Upper lobe of left lung (tissue), 6 donors: ENCODE results near the gene HKDC1. TPM values are rescaled to one million over a fixed set of nuclear protein-coding genes. Genes with fewer than 3 reads are reported as not detected.
"Not testable (repeated sequence)": the region's sequence is repeated elsewhere in the genome, so short reads cannot be mapped to it uniquely, and the experiment has no call there.

ENCODE experiments used
- ATAC-seq, 2 donors: fragments of 200-7000 bp; cut with Tn5 transposase; one replicate each; pipeline ENCODE4 v1.9.1; 2022; ENCODE audit warnings: mild to moderate bottlenecking in 2 of 2, moderate library complexity in 2 of 2; ENCODE audit not compliant: low FRiP score in 2 of 2
- DNase-seq, 2 donors: peaks; one replicate each; pipeline ENCODE4 v3.0.0-alpha.2; 2019 to 2020
- H3K27ac ChIP-seq, 4 donors: fragments of 200-600 bp; sonication (generic); one replicate each; pipeline ENCODE4 v1.5.1; 2016 to 2019
- H3K27me3 ChIP-seq, 4 donors: fragments of 200-600 bp; sonication (generic); one replicate each; pipeline ENCODE4 v1.5.1; 2017 to 2019
- H3K36me3 ChIP-seq, 4 donors: fragments of 200-600 bp; sonication (generic); one replicate each; pipeline ENCODE4 v1.5.1; 2016 to 2019
- H3K4me1 ChIP-seq, 4 donors: fragments of 200-600 bp; sonication (generic); one replicate each; pipeline ENCODE4 v1.5.1; 2018 to 2019
- H3K4me3 ChIP-seq, 4 donors: fragments of 200-600 bp; sonication (generic); one replicate each; pipeline ENCODE4 v1.5.1; 2017 to 2019; ENCODE audit warnings: mild to moderate bottlenecking in 2 of 4, moderate library complexity in 1 of 4
- H3K9me3 ChIP-seq, 4 donors: fragments of 200-600 bp; sonication (generic); one replicate each; pipeline ENCODE4 v1.5.1; 2018 to 2019
- CTCF ChIP-seq, 6 experiments: fragments of 450-650 bp in 4 of 6; fragments of 200-600 bp in 2 of 6; sonication (generic) in 2 of 6; IDR thresholded peaks; one replicate each; pipeline ENCODE4 v1.5.1; 2016 to 2019; ENCODE audit warnings: antibody characterized with exemption in 6 of 6
- EP300 ChIP-seq, 4 donors: sonication (generic); formaldehyde crosslinking; IDR thresholded peaks; one replicate each; pipeline ENCODE4 v1.5.1; 2017; ENCODE audit warnings: antibody characterized with exemption in 4 of 4, control low read depth in 2 of 4
- POLR2A ChIP-seq, 4 donors: fragments of 450-650 bp; IDR thresholded peaks; one replicate each; pipeline ENCODE4 v1.5.1; 2016 to 2017; ENCODE audit warnings: antibody characterized with exemption in 4 of 4, mild to moderate bottlenecking in 2 of 4
- POLR2AphosphoS5 ChIP-seq, 2 donors: sonication (generic); formaldehyde crosslinking; IDR thresholded peaks; one replicate each; pipeline ENCODE4 v1.5.1; 2017; ENCODE audit warnings: antibody characterized with exemption in 2 of 2
- WGBS, 2 donors: methylation state at CpG; one replicate each; pipeline ENCODE4 v1.1.5; 2017 to 2018; 5-methylcytosine and 5-hydroxymethylcytosine counted together
- total RNA-seq, 6 donors: library from RNA; depleted of rRNA in 4 of 6; stranded (reverse); fragments of >200 nt in 4 of 6; gene quantifications; one replicate each; pipeline versions ENCODE4 v1.1.0 to v1.2.1, GENCODE V29; 2016 to 2021
- donor health status: DM: no; HTN: no; CAD: no; lungs with moderate emphysema.
- donor health status: DM: no; HTN: yes; CAD: no; lungs with severe emphysema.

Gene HKDC1
- total RNA-seq, 6 donors from 2014 or later: 3.2 to 12.6 (median 7.5) TPM

- no peak overlapping the region for H3K27ac ChIP-seq
- no peaks in the 10 kb centered on the region for H3K27me3 ChIP-seq
- H3K4me1 ChIP-seq: no peaks in the 10 kb centered on the region
- no peak for ATAC-seq
- WGBS, 2 donors: 85 to 92% methylated on average over 10 to 14 of the region's 14 CpGs
- H3K4me3 ChIP-seq: no peak overlapping the region
- no peak for DNase-seq
- H3K36me3 ChIP-seq: no peaks in the 10 kb centered on the region
- TF ChIP-seq POLR2A (IDR thresholded peaks at IDR 0.05) (no peak), POLR2AphosphoS5 (IDR thresholded peaks at IDR 0.05) (no peak), EP300 (IDR thresholded peaks at IDR 0.05) (no peak), CTCF (IDR thresholded peaks at IDR 0.05) (no peak)
- no peaks in the 10 kb centered on the region for H3K9me3 ChIP-seq
Observed at GRCh38 chr10:69246581-69247312, 26.6 kb downstream of the HKDC1 start.

DNA sequence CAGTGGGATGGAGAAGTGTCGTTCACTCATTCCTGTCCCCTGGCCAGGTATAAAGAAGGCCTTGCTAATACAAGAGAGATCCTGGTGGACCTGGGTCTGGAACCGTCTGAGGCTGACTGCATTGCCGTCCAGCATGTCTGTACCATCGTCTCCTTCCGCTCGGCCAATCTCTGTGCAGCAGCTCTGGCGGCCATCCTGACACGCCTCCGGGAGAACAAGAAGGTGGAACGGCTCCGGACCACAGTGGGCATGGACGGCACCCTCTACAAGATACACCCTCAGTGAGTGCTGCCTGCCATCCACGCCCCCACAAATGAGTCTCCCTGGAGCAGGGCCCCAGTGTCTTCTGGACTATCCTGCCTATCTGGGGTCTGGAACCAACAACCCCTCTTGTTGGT is 27.2 kb downstream of the HKDC1 start:
- no peak overlapping the region for H3K4me3 ChIP-seq
- no peak overlapping the region for H3K27ac ChIP-seq
- DNase-seq: no peak
- TF ChIP-seq POLR2A (IDR thresholded peaks at IDR 0.05) (no peak), POLR2AphosphoS5 (IDR thresholded peaks at IDR 0.05) (no peak), EP300 (IDR thresholded peaks at IDR 0.05) (no peak), CTCF (IDR thresholded peaks at IDR 0.05) (no peak)
- H3K27me3 ChIP-seq: no peaks in the 10 kb centered on the region
- no peak for ATAC-seq
- WGBS, 2 donors: 92 to 97% methylated on average over 12 to 13 of the region's 13 CpGs
- H3K9me3 ChIP-seq: no peaks in the 10 kb centered on the region
- H3K4me1 ChIP-seq: no peaks in the 10 kb centered on the region
- H3K36me3 ChIP-seq: no peaks in the 10 kb centered on the region

DNA sequence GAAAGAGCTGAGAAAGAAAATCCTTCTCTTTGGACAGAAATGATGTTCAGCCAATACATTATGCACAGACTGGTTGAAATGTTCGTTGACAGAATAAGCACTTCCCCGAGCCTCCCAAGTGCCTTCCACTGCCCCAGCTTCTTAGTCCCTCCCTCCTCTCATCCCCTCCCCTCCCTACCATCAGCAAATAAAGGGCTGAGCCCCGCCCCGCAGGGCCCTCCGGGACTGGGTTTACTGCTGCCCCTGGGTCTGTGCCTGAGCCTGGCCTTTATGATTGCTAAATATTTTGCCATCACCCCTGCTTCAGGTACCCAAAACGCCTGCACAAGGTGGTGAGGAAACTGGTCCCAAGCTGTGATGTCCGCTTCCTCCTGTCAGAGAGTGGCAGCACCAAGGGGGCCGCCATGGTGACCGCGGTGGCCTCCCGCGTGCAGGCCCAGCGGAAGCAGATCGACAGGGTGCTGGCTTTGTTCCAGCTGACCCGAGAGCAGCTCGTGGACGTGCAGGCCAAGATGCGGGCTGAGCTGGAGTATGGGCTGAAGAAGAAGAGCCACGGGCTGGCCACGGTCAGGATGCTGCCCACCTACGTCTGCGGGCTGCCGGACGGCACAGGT is 28.1 kb downstream of the HKDC1 start:
- 80 to 90% methylated on average over 14 to 24 of the region's 24 CpGs for WGBS, 2 donors
- H3K27me3 ChIP-seq: no peaks in the 10 kb centered on the region
- no peak for TF ChIP-seq CTCF (IDR thresholded peaks at IDR 0.05)
- no peak for TF ChIP-seq POLR2A (IDR thresholded peaks at IDR 0.05)
- TF ChIP-seq EP300 (IDR thresholded peaks at IDR 0.05): no peak
- H3K4me3 ChIP-seq: no peak overlapping the region
- DNase-seq: no peak
- no peaks in the 10 kb centered on the region for H3K4me1 ChIP-seq
- H3K9me3 ChIP-seq: no peaks in the 10 kb centered on the region
- no peak for ATAC-seq
- H3K36me3 ChIP-seq: no peaks in the 10 kb centered on the region
- H3K27ac ChIP-seq: no peak overlapping the region

- no peaks in the 10 kb centered on the region for H3K4me1 ChIP-seq
- no peak overlapping the region for H3K4me3 ChIP-seq
- H3K9me3 ChIP-seq: no peaks in the 10 kb centered on the region
- no peak for ATAC-seq
- TF ChIP-seq POLR2AphosphoS5 (IDR thresholded peaks at IDR 0.05) (no peak), POLR2A (IDR thresholded peaks at IDR 0.05) (no peak), CTCF (IDR thresholded peaks at IDR 0.05) (no peak), EP300 (IDR thresholded peaks at IDR 0.05) (no peak)
- 95 to 98% methylated on average over 14 of the region's 14 CpGs for WGBS, 2 donors
- H3K36me3 ChIP-seq: no peaks in the 10 kb centered on the region
- no peak overlapping the region for H3K27ac ChIP-seq
- no peaks in the 10 kb centered on the region for H3K27me3 ChIP-seq
- peak in 1 of 2 donors; percentile 55 for DNase-seq
Observed at GRCh38 chr10:69250041-69250440, 29.9 kb downstream of the HKDC1 start.

- not testable (repeated sequence) for H3K27ac ChIP-seq, ATAC-seq, H3K4me3 ChIP-seq, H3K36me3 ChIP-seq, DNase-seq, H3K27me3 ChIP-seq, H3K9me3 ChIP-seq, H3K4me1 ChIP-seq
- WGBS, 2 donors: 90 to 95% methylated on average over 2 of the region's 2 CpGs
Observed at GRCh38 chr10:69251417-69251816, 31.3 kb downstream of the HKDC1 start.
